HG02884 (cell line): ENCODE measurements around the gene NQO2.
"Not testable (repeated sequence)": the region's sequence is repeated elsewhere in the genome, so short reads cannot be mapped to it uniquely, and the experiment has no call there.

ENCODE experiments used
- ATAC-seq: cut with Tn5 transposase; IDR thresholded peaks from one replicate; pipeline ENCODE4 v1.9.1; 2021; ENCODE audit warnings: mild to moderate bottlenecking, moderate library complexity; ENCODE audit not compliant: unreplicated experiment

The NQO2 gene

DNA sequence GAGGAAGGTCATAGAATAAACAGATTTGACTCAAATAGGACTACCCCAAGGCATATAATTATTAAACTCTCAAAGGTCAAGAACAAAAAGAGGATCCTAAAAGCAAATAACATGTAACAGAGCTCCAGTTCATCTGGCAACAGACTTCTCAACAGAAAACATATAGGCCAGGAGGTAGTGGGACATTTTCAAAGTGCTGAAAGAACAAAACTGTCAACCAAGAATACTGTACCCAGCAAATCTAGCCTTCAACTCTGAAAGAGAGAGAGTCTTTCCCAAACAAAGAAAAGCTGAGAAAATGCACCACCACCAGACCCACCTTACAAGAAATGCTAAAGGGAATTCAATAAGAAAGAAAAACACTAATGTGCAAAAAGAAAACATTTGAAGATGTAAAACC lies 11.9 kb downstream of the NQO2 start:
- no peak for ATAC-seq

DNA sequence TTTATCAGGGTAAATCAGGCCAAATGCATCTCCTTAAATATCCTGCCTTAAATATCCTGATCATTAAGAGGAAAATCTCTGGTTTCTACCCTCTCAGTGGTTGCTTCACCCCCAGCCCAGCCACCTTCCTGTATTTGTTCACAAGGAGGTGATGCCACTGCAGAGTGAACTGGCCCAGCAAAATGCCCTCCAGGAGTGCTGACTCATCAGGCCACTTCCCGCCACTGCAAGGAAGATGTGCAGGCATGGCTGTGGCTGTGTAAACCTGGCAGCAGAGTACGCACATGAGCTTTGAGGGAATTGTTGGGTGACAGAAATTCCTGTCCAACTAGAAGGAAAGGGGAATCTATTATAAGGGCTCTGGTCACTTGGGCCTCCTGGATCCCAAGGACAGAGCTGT lies 13.8 kb downstream of the NQO2 start:
- no peak for ATAC-seq

DNA sequence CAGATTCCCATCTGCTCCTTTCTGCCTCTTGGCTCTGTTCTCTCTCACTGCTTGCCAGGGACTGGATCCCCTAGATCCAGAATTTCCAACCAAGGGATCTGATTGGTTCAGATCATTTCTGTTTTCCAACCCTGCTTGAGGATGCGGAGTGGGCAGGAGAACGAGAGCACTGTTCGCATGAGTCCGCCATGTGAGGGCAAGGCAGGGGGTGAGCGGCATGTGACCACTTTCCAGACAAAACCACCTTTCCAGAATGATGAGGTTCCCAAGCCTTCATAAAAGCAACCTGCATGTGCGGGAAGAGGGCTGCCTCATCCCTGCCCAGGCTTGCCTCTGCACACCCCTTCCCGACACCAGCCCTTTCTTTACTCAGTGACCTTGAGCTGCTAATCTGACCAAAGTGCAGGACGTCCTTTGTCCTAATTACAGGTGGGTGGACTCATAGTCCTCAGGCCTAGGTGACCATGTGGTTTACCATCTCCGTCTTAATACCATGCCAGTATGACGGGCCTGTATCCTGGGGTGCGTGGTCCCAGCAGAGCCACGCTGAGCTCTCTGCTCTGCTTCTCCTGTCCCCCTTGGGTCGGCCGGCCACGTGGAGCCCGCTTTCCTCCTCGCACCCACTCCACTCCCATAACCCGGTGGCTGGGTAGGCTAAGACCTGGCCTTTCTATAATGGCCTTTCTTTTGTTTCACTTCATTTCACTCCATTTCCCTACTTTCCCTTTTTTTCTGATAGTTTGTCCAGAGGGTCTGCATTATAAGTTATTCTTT lies 14.4 kb downstream of the NQO2 start:
- no peak for ATAC-seq

DNA sequence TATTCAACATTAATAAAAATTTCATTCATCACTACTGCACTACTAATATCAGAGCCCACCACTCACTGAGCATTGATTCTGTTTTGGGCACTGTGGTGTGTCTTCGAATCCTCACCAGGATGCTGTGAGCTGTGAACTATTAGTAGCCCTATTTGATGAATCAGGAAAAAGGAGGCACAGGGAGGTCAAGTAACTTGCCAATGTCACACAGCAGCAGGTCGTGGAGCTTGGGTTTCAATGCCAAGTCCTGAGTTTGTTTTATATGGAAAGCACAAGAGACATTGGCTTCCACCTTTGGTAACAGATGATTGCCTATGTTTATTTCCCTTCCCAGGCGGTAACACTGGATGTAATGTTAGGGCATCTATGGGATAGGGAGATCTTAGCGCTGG lies 15.0 kb downstream of the NQO2 start:
- ATAC-seq = no peak

DNA sequence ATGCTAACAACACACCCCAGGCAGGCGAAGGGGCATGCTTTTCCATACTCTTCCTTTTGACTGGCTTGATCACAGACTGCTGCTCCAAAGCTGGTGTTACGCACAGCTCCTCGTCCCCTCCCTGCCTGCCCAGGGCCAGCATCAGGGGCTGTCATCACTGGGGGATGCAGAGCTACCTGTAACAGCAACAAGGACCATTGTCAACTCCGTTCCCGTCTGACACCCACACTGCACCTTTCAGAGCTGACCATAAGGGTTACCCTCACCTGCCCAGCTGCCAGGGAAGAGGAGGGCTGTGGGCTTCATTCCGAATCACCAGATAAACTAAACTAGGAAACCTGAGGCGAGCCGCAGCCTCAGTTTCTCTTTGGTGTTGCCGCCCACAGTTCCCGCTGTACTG lies 15.4 kb downstream of the NQO2 start:
- ATAC-seq = no peak

DNA sequence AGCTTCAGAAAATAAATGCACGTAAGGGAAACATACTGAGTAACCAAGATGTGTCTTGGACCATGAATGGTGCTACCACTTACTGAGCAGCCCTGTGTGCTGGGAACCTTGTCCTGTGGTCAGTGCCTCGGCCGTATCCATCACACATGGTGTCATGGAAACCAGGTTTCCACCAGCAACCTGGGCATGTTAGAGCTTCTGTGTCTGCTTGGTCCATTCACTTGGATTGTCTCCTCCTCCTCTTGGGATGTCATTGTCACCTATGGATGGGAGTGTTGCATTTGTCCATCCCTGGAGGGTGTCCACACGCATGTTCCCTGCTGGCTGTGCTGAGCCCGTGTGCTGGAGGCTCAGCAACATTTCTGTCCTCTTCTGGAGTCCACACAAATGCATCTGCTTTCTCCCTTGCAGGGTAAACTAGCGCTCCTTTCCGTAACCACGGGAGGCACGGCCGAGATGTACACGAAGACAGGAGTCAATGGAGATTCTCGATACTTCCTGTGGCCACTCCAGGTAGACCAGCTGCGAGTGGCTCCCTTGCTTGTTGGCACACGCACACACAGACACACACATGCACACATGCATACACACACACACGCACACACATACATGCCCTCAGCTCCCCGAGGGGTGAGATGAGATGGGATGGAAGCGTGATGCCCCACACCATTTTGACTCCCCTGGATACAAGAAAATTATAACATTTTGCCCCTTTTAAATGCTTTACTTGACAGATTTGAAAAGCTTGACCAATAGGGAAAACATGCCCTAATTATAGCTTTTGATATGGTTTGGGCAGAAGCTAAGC lies 17.0 kb downstream of the NQO2 start:
- ATAC-seq = no peak

DNA sequence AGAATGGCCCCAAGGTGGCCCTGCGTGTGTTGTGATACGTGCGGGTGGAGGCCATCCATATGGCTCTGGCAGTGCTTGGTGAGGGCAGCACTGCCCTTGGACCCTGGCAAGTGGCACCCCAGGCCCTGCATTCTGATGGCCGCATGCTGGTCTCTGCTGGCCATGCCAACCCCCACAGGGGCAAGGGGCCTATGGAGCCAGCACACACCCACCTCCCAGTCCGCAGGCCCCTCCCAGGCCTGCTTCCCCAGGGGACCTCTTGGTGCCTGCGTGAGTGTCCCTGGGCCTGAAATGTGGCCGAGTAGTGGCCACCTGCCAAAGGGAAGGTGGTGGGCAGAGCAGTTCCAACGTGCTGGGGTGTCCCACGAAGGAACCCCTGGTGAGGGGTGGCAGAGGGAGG lies 17.6 kb downstream of the NQO2 start:
- no peak for ATAC-seq

DNA sequence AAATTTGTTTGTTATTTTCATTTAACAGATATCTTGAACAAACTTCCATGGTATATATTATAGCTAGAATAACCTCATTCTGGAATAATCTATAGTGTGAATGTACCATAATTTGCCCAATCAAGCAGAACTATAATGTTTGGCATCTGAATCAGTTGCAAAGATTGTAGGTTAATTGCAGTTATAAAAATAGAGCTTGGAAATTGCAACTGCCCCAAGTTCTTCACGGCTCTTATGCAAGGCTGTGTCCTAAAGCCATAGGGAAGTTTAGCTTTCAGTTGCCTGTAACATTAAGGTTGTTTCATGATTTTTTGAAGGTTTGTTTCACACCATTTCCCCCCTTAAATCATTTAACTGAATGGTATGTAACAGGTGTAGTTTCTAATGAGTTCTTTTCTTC lies 19.4 kb downstream of the NQO2 start:
- ATAC-seq = no peak

DNA sequence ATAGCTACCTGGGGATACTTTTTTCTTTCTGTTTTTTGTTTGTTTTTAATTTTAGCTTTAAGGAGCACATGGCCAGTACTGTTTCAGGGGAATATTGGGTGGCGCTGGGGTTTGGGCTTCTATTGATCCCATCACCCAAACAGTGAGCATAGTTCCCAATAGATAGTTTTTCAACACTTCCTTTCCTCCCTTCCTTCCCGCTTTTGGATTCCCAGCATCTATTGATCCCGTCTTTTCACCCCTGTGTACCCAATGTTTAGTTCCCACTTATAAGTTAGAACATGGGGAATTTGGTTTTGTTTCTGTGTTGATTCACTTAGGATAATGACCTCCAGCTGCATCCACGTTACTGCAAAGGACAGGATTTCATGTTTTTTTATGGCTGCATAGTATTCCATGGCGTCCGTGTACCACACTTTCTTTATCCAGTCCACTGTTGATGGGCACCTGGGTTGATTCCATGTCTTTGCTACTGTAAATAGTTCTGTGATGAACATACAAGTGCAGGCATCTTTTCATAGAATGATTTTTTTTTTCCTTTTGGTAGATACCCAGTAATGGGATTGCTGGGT lies 20.1 kb downstream of the NQO2 start:
- ATAC-seq = no peak

DNA sequence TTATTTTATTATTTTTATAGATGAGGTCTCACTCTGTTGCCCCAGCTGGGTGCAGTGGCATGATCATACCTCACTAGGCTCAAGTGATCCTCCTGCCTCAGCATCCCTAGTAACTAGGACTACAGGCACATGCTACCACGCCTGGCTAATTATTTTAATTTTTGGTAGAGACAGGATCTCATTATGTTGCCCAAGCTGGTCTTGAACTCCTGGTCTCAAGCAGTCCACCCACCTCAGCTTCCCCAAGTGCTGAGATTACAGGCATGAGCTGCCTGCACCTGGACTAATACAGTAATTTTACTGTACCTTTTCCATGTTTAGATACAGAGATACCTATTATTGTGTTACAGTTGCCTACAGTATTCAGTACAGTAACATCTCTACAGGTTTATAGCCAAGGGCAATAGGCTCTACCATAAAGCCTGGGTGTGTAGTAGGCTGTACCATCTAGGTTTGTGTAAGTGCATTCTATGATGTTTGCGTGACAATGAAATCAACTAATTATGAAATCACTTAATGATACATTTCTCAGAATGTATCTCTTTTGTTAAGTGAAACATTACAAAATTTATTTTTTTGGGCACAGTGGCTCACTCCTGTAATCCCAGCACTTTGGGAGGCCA lies 21.4 kb downstream of the NQO2 start:
- ATAC-seq = not testable (repeated sequence)

DNA sequence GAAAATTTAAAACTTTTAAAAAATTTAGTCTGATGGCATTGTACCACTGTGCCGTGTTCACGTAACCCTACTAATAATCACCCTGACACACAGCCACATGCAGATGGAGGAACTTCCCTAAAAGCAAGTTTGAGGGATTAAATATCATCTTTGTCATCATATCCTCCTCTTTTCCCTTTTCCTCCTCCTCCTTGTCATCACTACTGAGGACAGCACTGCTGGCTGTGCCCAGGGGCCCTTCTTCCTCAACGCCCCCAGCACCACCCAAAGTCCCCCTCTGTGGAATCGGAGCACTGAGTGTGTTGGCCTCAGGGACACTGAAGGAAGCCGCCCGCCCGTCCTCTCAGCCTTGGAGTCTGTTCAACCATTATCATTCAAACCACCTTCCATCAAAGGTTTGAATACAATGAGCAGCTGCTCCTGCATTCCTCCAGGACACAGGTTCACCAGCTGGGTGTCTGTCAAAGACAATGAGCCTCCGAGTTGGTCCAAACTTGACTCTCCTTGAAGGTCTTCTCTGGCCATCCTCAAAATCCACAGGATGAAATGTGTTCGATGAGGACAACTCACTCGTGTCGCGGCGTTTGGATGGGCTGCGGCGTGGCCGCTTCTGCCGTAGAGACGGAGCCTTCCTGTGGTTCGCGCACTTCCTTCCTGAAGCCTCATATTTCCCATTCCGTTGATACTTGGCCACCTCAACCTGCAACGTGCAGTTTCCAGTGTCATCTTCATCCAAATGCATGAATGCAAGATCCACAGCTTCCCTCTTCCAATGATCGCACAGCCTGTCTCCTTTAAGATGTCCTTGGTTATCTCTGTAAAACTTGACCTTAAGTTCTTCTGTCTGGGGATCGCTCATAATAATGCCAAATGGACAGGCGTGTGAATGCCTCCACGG lies 23.3 kb downstream of the NQO2 start:
- ATAC-seq = peak; percentile 5

DNA sequence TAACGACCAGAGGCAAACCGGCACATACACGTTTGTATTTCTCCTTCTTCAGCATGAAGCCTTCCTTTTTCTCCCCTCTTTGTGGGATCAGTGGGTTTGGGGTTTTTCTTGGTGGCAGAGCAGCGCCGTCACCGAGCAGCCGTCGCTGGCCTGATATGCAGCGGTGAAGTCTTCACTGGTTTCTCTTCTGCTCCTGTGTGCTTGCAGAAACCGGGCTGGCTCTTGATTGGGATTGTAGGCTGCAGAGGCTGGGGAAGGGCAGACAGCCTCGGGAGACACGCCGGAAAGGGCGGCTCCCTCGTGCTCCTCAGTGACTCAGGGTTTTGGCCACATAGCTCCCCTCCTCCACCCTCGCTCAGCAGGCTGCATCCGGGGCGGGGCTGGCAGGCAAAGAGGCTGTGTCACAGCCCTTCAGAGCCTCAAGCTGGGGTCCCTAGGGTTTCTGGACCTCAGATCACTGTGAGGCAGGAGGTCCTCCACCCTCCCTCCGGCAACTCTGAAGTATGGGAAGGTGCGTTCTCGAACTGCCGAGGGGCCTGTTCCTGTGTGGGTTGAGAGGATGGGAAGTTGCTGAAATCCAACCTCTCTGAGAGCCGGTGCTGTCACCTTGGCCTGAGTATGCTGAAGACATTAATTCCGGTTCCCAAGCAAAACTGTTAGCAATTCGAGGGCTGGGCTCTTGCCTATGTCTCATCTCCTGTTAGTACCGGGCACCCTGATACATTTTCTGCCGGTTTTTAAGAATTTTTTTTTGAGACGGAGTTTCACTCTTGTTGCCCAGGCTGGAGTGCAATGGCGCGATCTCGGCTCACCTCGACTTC lies 24.2 kb downstream of the NQO2 start:
- peak; percentile 72 for ATAC-seq

DNA sequence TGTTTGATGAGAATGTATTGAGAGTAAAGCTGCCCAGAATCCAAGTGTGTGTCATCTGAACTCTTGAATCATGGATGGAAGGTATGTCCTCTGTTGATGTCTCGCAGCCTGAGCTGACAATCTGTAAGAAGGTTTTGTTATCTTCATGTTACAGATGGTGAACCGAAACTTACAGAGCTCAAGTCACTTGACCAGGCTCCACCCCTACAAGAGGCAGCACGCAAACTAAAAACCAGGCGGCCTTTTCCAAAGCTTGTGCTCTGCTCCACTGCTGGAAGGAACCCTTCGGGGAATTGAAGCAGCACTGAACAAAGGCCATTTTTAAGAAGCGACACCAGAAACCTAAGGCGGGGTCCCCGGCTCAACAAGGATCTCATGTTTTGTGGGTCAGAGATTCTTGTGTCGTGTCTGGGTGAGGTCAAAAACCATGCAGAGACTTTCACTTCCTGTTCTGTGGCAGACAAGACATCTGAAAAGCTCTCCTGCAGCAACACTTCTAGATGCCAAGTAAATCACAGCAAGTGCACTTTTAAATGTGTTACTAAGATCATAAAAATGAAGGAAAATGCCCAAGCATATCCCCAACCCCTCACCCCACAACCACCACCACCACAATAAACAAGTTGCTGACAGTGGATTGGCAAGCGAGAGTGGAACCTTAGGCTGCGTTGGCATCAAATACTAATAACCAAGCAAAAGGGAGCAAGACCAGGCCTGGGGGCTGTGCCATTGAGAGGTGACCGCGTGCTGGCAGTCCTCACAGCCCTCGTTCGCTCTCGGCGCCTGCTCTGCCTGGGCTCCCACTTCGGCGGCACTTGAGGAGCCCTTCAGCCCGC lies 27.3 kb downstream of the NQO2 start:
- ATAC-seq = peak; percentile 58

DNA sequence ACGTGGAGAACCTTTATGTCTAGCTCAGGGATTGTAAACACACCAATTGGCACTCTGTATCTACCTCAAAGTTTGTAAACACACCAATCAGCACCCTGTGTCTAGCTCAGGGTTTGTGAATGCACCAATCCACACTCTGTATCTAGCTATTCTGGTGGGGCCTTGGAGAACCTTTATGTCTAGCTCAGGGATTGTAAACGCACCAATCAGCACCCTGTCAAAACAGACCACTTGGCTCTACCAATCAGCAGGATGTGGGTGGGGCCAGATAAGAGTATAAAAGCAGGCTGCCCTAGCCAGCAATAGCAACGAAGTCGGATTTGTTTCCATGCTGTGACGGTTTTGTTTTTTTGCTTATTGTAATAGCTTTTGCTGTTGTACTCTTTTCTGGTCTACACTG lies 28.5 kb downstream of the NQO2 start:
- not testable (repeated sequence) for ATAC-seq

DNA sequence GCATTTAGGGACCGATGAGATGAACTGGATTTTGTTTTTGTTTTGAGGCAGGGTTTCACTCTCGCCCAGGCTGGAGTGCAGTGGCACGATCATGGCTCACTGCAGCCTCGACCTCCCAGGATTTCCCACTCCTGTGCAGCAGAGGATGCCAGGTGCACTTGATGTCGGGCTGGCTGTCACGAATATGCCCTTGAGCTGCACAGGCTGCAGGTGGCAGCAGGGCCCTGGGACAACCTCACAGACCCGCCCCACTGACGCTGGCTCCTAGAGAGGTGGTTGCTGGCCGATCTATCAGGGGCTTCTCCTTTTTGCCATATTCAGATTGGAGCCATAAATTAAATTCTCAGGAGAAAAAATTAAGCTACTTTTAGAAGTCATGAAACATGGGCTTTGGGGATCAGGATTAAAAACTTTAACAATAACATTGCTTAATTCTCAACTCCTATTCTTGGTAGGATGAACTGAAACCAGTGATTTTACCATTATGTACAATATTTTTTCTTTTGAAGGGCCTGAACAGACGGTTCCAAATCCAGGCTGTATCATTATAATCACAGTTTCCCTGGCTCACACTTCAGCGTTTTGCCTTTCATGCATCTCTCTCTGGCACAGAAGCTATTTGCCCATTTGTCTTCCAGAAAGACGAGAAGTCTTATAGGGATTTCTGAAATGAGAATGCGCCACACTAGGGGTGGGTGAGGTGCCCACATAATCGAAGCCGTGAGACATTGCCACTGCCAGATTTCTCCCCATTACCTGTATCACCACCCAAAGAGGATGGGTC lies 32.4 kb downstream of the NQO2 start:
- no peak for ATAC-seq

DNA sequence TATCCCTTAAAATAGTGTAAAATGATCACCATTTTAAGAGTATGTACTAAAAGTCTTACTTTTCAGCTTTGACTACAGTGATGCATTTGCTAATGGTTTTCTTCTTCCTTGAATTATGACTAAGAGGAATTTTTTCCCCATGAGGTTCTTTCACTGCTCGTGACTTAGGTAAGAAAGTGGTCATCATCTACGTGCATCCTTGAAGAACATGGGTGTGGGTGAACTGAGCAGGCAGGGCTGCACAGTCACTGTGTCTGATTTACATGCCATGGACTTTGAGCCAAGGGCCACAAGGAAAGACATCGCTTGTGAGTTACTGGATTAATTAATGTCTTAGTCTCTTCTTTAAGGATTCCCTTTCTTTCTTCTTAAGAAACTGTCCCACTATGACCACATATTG lies 33.3 kb downstream of the NQO2 start:
- no peak for ATAC-seq

DNA sequence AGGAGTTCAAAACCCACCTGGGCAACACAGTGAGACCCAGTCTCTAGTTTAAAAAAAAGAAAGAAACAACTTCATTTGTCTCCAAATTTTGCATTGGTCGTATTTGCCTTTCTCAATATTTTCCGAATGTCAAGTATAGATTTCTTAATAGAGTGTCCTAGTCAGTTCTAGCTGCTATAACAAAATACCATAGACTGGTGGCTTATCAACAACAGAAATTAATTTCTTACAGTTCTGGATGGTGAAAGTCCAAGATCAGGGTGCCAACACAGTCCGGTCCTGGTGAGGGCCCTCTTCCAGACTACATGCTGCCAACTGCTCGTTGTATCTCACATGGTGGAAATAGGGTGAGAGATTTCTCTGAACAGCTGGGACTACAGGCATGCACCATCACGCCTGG lies 34.0 kb downstream of the NQO2 start:
- no peak for ATAC-seq

DNA sequence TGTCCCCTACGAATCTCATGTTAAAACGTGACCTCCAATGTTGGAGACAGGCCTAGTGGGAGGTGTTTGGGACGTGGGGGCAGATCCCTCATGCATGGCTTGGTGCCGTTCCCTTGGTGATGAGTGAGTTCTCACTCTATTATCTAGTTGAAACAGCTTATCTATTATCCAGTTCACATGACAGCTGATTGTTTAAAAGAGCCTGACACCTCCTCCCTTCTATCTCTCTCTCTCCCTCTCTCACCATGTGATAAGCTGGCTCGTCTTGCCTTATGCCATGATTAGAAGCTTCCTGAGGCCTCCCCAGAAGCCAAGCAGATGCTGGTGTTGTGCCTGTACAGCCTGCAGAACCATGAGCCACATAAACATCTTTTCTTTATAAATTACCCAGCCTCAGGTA lies 35.7 kb downstream of the NQO2 start:
- ATAC-seq = no peak
